ENCODE data around the gene TIMP2. TPM values are rescaled to one million over a fixed set of nuclear protein-coding genes. Genes with fewer than 3 reads are reported as not detected.

TIMP2 gene
- total and polyA plus RNA-seq, 4 experiments from 2014 or later, result 0.22 to 6.0 (median 5.9) TPM; not detected in 1

GRCh38 chr17:78925662-78926555 is 722 bp upstream of the TIMP2 start:
- H3K9me3 ChIP-seq (ENCODE audit: control insufficient read depth in 1 of 2, low read length in 2 of 2), result no peaks in the 10 kb centered on the region
- peaks cover 5 to 18% (median 10%) of the 10 kb centered on the region in 4 donors for H3K4me1 Mint-ChIP-seq
- POLR2A ChIA-PET (ENCODE audit: partially characterized antibody), result interaction anchor here (0.5 kb wide), 1 partner anchor 192 kb away, joined by 4 read pairs; no protein-coding TSS in a partner anchor
- no peaks in the 10 kb centered on the region for H3K36me3 Mint-ChIP-seq
- no peak for DNase-seq
- no peak overlapping the region for H3K27ac ChIP-seq (ENCODE audit: low read depth, low read length)
- H3K4me3 ChIP-seq (ENCODE audit: low read length in 2 of 2), result no peak overlapping the region
- intact Hi-C loops (cut with micrococcal nuclease), result loop anchor here (1.0 kb wide), 1 partner anchor 61 kb away; no protein-coding TSS in a partner anchor
- H3K4me3 Mint-ChIP-seq, result peak overlapping the region in 7 of 8 donors; percentile 5 to 64 (median 36)
- peaks cover 0 to 2% (median 0%) of the 10 kb centered on the region in 8 donors for H3K9me3 Mint-ChIP-seq
- H3K36me3 ChIP-seq (ENCODE audit: insufficient read depth, low read length), result no peaks in the 10 kb centered on the region
- peaks cover 7 to 12% of the 10 kb centered on the region in 2 donors for H3K27me3 Mint-ChIP-seq
- peaks cover 15% of the 10 kb centered on the region for H3K4me1 ChIP-seq (ENCODE audit: insufficient read depth, low read length)
- H3K27ac Mint-ChIP-seq, result no peak overlapping the region
- CTCF ChIA-PET (ENCODE audit: partially characterized antibody), result no interaction called here
- no peaks in the 10 kb centered on the region for H3K27me3 ChIP-seq (ENCODE audit: insufficient read depth, low read length)

- POLR2A ChIA-PET (ENCODE audit: partially characterized antibody), result interaction anchor here (1.1 kb wide), 1 partner anchor 37 kb away, joined by 3 read pairs; no protein-coding TSS in a partner anchor
- Mint-ChIP-seq H3K36me3 (no peaks in the 10 kb centered on the region), H3K4me3 (peak overlapping the region in 7 of 8 donors; percentile 75 to 90 (median 83)), H3K4me1 (peaks cover 5 to 18% (median 10%) of the 10 kb centered on the region in 4 donors), H3K27me3 (peaks cover 9 to 13% of the 10 kb centered on the region in 2 donors), H3K27ac (no peak overlapping the region), H3K9me3 (peaks cover 0 to 2% (median 0%) of the 10 kb centered on the region in 8 donors)
- no peaks in the 10 kb centered on the region for H3K27me3 ChIP-seq (ENCODE audit: insufficient read depth, low read length)
- H3K36me3 ChIP-seq (ENCODE audit: insufficient read depth, low read length), result no peaks in the 10 kb centered on the region
- peaks cover 15% of the 10 kb centered on the region for H3K4me1 ChIP-seq (ENCODE audit: insufficient read depth, low read length)
- intact Hi-C loops (cut with micrococcal nuclease), result loop anchor here (1.0 kb wide), 1 partner anchor 59 kb away; no protein-coding TSS in a partner anchor
- CTCF ChIA-PET (ENCODE audit: partially characterized antibody), result no interaction called here
- H3K4me3 ChIP-seq (ENCODE audit: low read length in 2 of 2), result peak overlapping the region in 1 of 2 donors; percentile 54
- no peak overlapping the region for H3K27ac ChIP-seq (ENCODE audit: low read depth, low read length)
- no peaks in the 10 kb centered on the region for H3K9me3 ChIP-seq (ENCODE audit: control insufficient read depth in 1 of 2, low read length in 2 of 2)
- no peak for DNase-seq
These were observed 571 bp downstream of the TIMP2 start for GRCh38 chr17:78924481-78925151.

GRCh38 chr17:78923660-78924453 is 1.3 kb downstream of the TIMP2 start:
- peak overlapping the region; percentile 75 to 90 (median 82) for H3K4me3 Mint-ChIP-seq
- POLR2A ChIA-PET (ENCODE audit: partially characterized antibody), result interaction anchor here (1.1 kb wide), 1 partner anchor 36 kb away, joined by 3 read pairs; no protein-coding TSS in a partner anchor
- peaks cover 9 to 13% of the 10 kb centered on the region in 2 donors for H3K27me3 Mint-ChIP-seq
- Histone ChIP-seq H3K27me3 (ENCODE audit: insufficient read depth, low read length) (no peaks in the 10 kb centered on the region), H3K4me1 (ENCODE audit: insufficient read depth, low read length) (peaks cover 15% of the 10 kb centered on the region), H3K4me3 (ENCODE audit: low read length in 2 of 2) (peak overlapping the region; percentile 36 to 54), H3K9me3 (ENCODE audit: control insufficient read depth in 1 of 2, low read length in 2 of 2) (no peaks in the 10 kb centered on the region), H3K27ac (ENCODE audit: low read depth, low read length) (no peak overlapping the region), H3K36me3 (ENCODE audit: insufficient read depth, low read length) (no peaks in the 10 kb centered on the region)
- H3K4me1 Mint-ChIP-seq, result peaks cover 5 to 18% (median 10%) of the 10 kb centered on the region in 4 donors
- H3K27ac Mint-ChIP-seq, result peak overlapping the region in 6 of 7 donors; percentile 46 to 85 (median 76)
- H3K9me3 Mint-ChIP-seq, result peaks cover 0 to 2% (median 0%) of the 10 kb centered on the region in 8 donors
- intact Hi-C loops (cut with micrococcal nuclease), result no loop called here
- DNase-seq, result peak; percentile 34 to 72 (median 47)
- CTCF ChIA-PET (ENCODE audit: partially characterized antibody), result no interaction called here
- no peaks in the 10 kb centered on the region for H3K36me3 Mint-ChIP-seq

- Mint-ChIP-seq H3K27me3 (peaks cover 7 to 11% of the 10 kb centered on the region in 2 donors), H3K9me3 (peaks cover 0 to 2% (median 0%) of the 10 kb centered on the region in 8 donors), H3K36me3 (no peaks in the 10 kb centered on the region), H3K27ac (peak overlapping the region in 1 of 7 donors; percentile 56), H3K4me1 (peaks cover 5 to 18% (median 10%) of the 10 kb centered on the region in 4 donors), H3K4me3 (peak overlapping the region in 7 of 8 donors; percentile 17 to 90 (median 83))
- ChIA-PET POLR2A (ENCODE audit: partially characterized antibody) (no interaction called here), CTCF (ENCODE audit: partially characterized antibody) (no interaction called here)
- Histone ChIP-seq H3K4me1 (ENCODE audit: insufficient read depth, low read length) (peaks cover 15% of the 10 kb centered on the region), H3K9me3 (ENCODE audit: control insufficient read depth in 1 of 2, low read length in 2 of 2) (no peaks in the 10 kb centered on the region), H3K27ac (ENCODE audit: low read depth, low read length) (no peak overlapping the region), H3K36me3 (ENCODE audit: insufficient read depth, low read length) (no peaks in the 10 kb centered on the region), H3K4me3 (ENCODE audit: low read length in 2 of 2) (no peak overlapping the region), H3K27me3 (ENCODE audit: insufficient read depth, low read length) (no peaks in the 10 kb centered on the region)
- intact Hi-C loops (cut with micrococcal nuclease), result no loop called here
- no peak for DNase-seq
These were observed 2.2 kb downstream of the TIMP2 start for GRCh38 chr17:78922816-78923498.

- Mint-ChIP-seq H3K9me3 (peaks cover 0 to 2% (median 0%) of the 10 kb centered on the region in 8 donors), H3K4me3 (no peak overlapping the region), H3K36me3 (no peaks in the 10 kb centered on the region), H3K4me1 (peaks cover 5 to 18% (median 10%) of the 10 kb centered on the region in 4 donors), H3K27me3 (peaks cover 3 to 5% of the 10 kb centered on the region in 2 donors), H3K27ac (no peak overlapping the region)
- DNase-seq, result no peak
- Histone ChIP-seq H3K4me3 (ENCODE audit: low read length in 2 of 2) (no peak overlapping the region), H3K36me3 (ENCODE audit: insufficient read depth, low read length) (no peaks in the 10 kb centered on the region), H3K9me3 (ENCODE audit: control insufficient read depth in 1 of 2, low read length in 2 of 2) (no peaks in the 10 kb centered on the region), H3K27ac (ENCODE audit: low read depth, low read length) (no peak overlapping the region), H3K27me3 (ENCODE audit: insufficient read depth, low read length) (no peaks in the 10 kb centered on the region), H3K4me1 (ENCODE audit: insufficient read depth, low read length) (peaks cover 15% of the 10 kb centered on the region)
- CTCF ChIA-PET (ENCODE audit: partially characterized antibody), result no interaction called here
- intact Hi-C loops (cut with micrococcal nuclease), result no loop called here
- POLR2A ChIA-PET (ENCODE audit: partially characterized antibody), result no interaction called here
These were observed 3.7 kb downstream of the TIMP2 start for GRCh38 chr17:78921437-78921971.

- Histone ChIP-seq H3K27me3 (ENCODE audit: insufficient read depth, low read length) (no peaks in the 10 kb centered on the region), H3K4me3 (ENCODE audit: low read length in 2 of 2) (no peak overlapping the region), H3K36me3 (ENCODE audit: insufficient read depth, low read length) (no peaks in the 10 kb centered on the region), H3K27ac (ENCODE audit: low read depth, low read length) (no peak overlapping the region), H3K4me1 (ENCODE audit: insufficient read depth, low read length) (peaks cover 11% of the 10 kb centered on the region), H3K9me3 (ENCODE audit: control insufficient read depth in 1 of 2, low read length in 2 of 2) (no peaks in the 10 kb centered on the region)
- intact Hi-C loops (cut with micrococcal nuclease), result no loop called here
- H3K36me3 Mint-ChIP-seq, result no peaks in the 10 kb centered on the region
- ChIA-PET POLR2A (ENCODE audit: partially characterized antibody) (no interaction called here), CTCF (ENCODE audit: partially characterized antibody) (no interaction called here)
- no peak overlapping the region for H3K27ac Mint-ChIP-seq
- H3K9me3 Mint-ChIP-seq, result peaks cover 0 to 2% (median 0%) of the 10 kb centered on the region in 8 donors
- no peak for DNase-seq
- peaks cover 5 to 18% (median 10%) of the 10 kb centered on the region in 4 donors for H3K4me1 Mint-ChIP-seq
- no peak overlapping the region for H3K4me3 Mint-ChIP-seq
- H3K27me3 Mint-ChIP-seq, result peaks cover 3 to 7% of the 10 kb centered on the region in 2 donors
These were observed 4.7 kb downstream of the TIMP2 start for GRCh38 chr17:78920528-78920927.

Measured in CD4-positive, alpha-beta memory T cell (primary cell).